Ishikawa (cell line): ENCODE results near the gene RASGRP1.

ENCODE experiments used
- CEBPB ChIP-seq: IDR thresholded peaks from 2 replicates; pipeline ENCODE4 v1.6.1; 2012
- CREB1 ChIP-seq: IDR thresholded peaks from 2 replicates; pipeline ENCODE4 v1.6.1; 2012; ENCODE audit warnings: low read depth
- EGR1 ChIP-seq: IDR thresholded peaks from 2 replicates; pipeline ENCODE4 v1.6.1; 2012
- EP300 ChIP-seq: IDR thresholded peaks from 2 replicates; pipeline ENCODE4 v1.6.1; 2012; ENCODE audit warnings: borderline replicate concordance
- FOXM1 ChIP-seq: IDR thresholded peaks from 2 replicates; pipeline ENCODE4 v1.6.1; 2012; ENCODE audit warnings: low read depth, borderline replicate concordance
- NFIC ChIP-seq: IDR thresholded peaks from 2 replicates; pipeline ENCODE4 v1.6.1; 2012
- RAD21 ChIP-seq: IDR thresholded peaks from 2 replicates; pipeline ENCODE4 v1.6.1; 2012; ENCODE audit warnings: low read depth
- REST ChIP-seq: IDR thresholded peaks from 2 replicates; pipeline ENCODE4 v1.6.1; 2012; ENCODE audit warnings: low read depth, mild to moderate bottlenecking
- TAF1 ChIP-seq: IDR thresholded peaks from 2 replicates; pipeline ENCODE4 v1.6.1; 2012; ENCODE audit warnings: low read depth, mild to moderate bottlenecking
- TCF12 ChIP-seq: IDR thresholded peaks from 2 replicates; pipeline ENCODE4 v1.6.1; 2012; ENCODE audit warnings: low read depth
- TEAD4 ChIP-seq: IDR thresholded peaks from 2 replicates; pipeline ENCODE4 v1.6.1; 2012
- YY1 ChIP-seq: IDR thresholded peaks from 2 replicates; pipeline ENCODE4 v1.6.1; 2012; ENCODE audit warnings: low read depth
- ZBTB7A ChIP-seq: IDR thresholded peaks from 2 replicates; pipeline ENCODE4 v1.6.1; 2012; ENCODE audit warnings: low read depth
- TF ChIP-seq, protein P1 (sequence below): IDR thresholded peaks from 2 replicates; pipeline ENCODE4 v1.6.1; 2012
- TF ChIP-seq, protein P2 (sequence below): IDR thresholded peaks from 2 replicates; pipeline ENCODE4 v1.6.1; 2012

The RASGRP1 gene

GRCh38 chr15:38536201-38536676 is 28.4 kb downstream of the RASGRP1 start:
- TF ChIP-seq TCF12: no peak
- TF ChIP-seq YY1: no peak
- no peak for TF ChIP-seq CREB1
- TF ChIP-seq REST: no peak
- no peak for TF ChIP-seq TAF1
- TF ChIP-seq EP300: no peak
- no peak for TF ChIP-seq CEBPB
- TF ChIP-seq RAD21: no peak
- TF ChIP-seq ZBTB7A: no peak
- TF ChIP-seq, protein P1, sequence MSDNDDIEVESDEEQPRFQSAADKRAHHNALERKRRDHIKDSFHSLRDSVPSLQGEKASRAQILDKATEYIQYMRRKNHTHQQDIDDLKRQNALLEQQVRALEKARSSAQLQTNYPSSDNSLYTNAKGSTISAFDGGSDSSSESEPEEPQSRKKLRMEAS: no peak
- no peak for TF ChIP-seq EGR1

GRCh38 chr15:38535491-38536200 is 29.0 kb downstream of the RASGRP1 start:
- no peak for TF ChIP-seq REST
- no peak for TF ChIP-seq EGR1
- TF ChIP-seq RAD21: no peak
- TF ChIP-seq, protein P1: no peak
- TF ChIP-seq TEAD4: no peak

GRCh38 chr15:38534691-38535090 is 29.9 kb downstream of the RASGRP1 start:
- TF ChIP-seq EP300 (no peak), TAF1 (no peak)

GRCh38 chr15:38533926-38534325 is 30.7 kb downstream of the RASGRP1 start:
- TF ChIP-seq CEBPB: no peak
- TF ChIP-seq NFIC: no peak
- TF ChIP-seq, protein P1: no peak
- no peak for TF ChIP-seq TAF1
- TF ChIP-seq, protein P2, sequence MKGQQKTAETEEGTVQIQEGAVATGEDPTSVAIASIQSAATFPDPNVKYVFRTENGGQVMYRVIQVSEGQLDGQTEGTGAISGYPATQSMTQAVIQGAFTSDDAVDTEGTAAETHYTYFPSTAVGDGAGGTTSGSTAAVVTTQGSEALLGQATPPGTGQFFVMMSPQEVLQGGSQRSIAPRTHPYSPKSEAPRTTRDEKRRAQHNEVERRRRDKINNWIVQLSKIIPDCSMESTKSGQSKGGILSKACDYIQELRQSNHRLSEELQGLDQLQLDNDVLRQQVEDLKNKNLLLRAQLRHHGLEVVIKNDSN: no peak
- TF ChIP-seq YY1: no peak
- no peak for TF ChIP-seq EP300
- no peak for TF ChIP-seq REST
- no peak for TF ChIP-seq TCF12
- no peak for TF ChIP-seq RAD21
- no peak for TF ChIP-seq TEAD4
- TF ChIP-seq CREB1: no peak
- TF ChIP-seq FOXM1: no peak
- TF ChIP-seq ZBTB7A: no peak

DNA sequence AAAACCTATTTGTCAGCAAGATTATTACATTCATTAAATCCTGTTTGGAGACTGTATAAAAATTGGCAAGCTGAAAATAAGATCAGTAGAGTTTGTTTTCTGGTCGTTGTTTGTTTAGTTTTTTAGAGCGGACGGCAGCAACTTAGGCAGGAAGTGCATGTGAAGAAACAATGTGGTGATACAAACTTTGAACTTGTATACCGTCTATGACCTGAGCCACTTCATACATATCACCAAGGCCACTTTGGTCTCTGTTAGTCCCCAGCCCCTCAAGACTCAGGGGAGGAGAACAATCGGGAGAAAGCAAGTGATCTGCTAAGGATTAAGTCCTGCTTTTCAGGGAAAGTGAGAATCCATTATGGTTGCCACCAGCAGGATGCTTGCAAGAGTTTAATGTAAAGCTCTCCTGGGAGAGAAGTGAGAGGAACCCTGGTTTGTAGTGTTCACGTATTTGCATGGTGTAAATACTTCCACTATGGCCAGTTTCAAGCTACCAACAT is 31.1 kb downstream of the RASGRP1 start:
- TF ChIP-seq NFIC: no peak
- TF ChIP-seq TCF12: no peak
- TF ChIP-seq, protein P2: no peak
- TF ChIP-seq, protein P1: no peak
- TF ChIP-seq FOXM1: no peak
- TF ChIP-seq REST: no peak
- TF ChIP-seq YY1: no peak
- TF ChIP-seq TEAD4: no peak
- no peak for TF ChIP-seq CREB1
- TF ChIP-seq EP300: no peak
- TF ChIP-seq TAF1: no peak
- TF ChIP-seq CEBPB: no peak
- no peak for TF ChIP-seq ZBTB7A
- TF ChIP-seq EGR1: no peak
- TF ChIP-seq RAD21: no peak
